Mucosa of descending colon (tissue), 3 donors: ENCODE results near the gene HBE1. TPM values are rescaled to one million over a fixed set of nuclear protein-coding genes. Genes with fewer than 3 reads are reported as not detected.

ENCODE experiments used
- ATAC-seq: fragments of 200-7000 bp; cut with Tn5 transposase; one replicate; pipeline ENCODE4 v1.9.1; 2020; ENCODE audit warnings: mild to moderate bottlenecking, moderate library complexity
- DNase-seq, 3 donors: peaks; one replicate each; pipeline ENCODE4 v3.0.0-alpha.2; 2020
- H3K36me3 ChIP-seq: fragments of 200-600 bp; one replicate; pipeline ENCODE4 v1.8.0; 2021; ENCODE audit warnings: low read depth, mild to moderate bottlenecking
- H3K4me1 ChIP-seq: fragments of 200-600 bp; one replicate; pipeline ENCODE4 v1.8.0; 2021; ENCODE audit warnings: low read depth, mild to moderate bottlenecking
- H3K4me3 ChIP-seq: fragments of 200-600 bp; one replicate; pipeline ENCODE4 v1.8.0; 2021; ENCODE audit warnings: mild to moderate bottlenecking
- H3K9me3 ChIP-seq: fragments of 200-600 bp; one replicate; pipeline ENCODE4 v1.8.0; 2021; ENCODE audit warnings: mild to moderate bottlenecking
- CTCF ChIP-seq: fragments of 200-600 bp; IDR thresholded peaks from one replicate; pipeline ENCODE4 v1.8.0; 2022; ENCODE audit warnings: antibody characterized with exemption, mild to moderate bottlenecking
- intact Hi-C, 2 donors: fragments of 100-400 bp; cut with DNase I in 1 of 2; cut with micrococcal nuclease in 1 of 2; formaldehyde crosslinking; loops; one replicate each; pipeline versions ENCODE4 v1.11.0 to v1.11.1; 2022; cut with DNase I, micrococcal nuclease
- total RNA-seq, 3 donors: library from RNA; stranded (reverse); fragmentation: NEBNext Ultra II Directional in 2 of 3; extraction: Animal tissue kit (Norgen Biotek cat#: 25700) in 2 of 3; gene quantifications; one replicate each; pipeline versions ENCODE4 v1.2.1 to v1.2.4, GENCODE V29; 2021 to 2023
- donor health status: DM: no; HTN: no; CAD: no; lungs with moderate emphysema.
- donor health status: DM: no; HTN: no; CAD: no.
- donor health status: DM: no; HTN: yes; CAD: no.

The HBE1 gene
- total RNA-seq, 3 donors from 2014 or later: not detected

- intact Hi-C loops: no loop called here
- ATAC-seq (no peak), DNase-seq (no peak)
- H3K9me3 ChIP-seq: no peaks in the 10 kb centered on the region
- no peaks in the 10 kb centered on the region for H3K36me3 ChIP-seq
- TF ChIP-seq CTCF: no peak
- H3K4me3 ChIP-seq: no peak overlapping the region
- H3K4me1 ChIP-seq: no peaks in the 10 kb centered on the region
These were observed 27.5 kb downstream of the HBE1 start for GRCh38 chr11:5242208-5242607.

- no peaks in the 10 kb centered on the region for H3K9me3 ChIP-seq
- intact Hi-C loops: no loop called here
- TF ChIP-seq CTCF: no peak
- H3K36me3 ChIP-seq: no peaks in the 10 kb centered on the region
- H3K4me1 ChIP-seq: no peaks in the 10 kb centered on the region
- ATAC-seq (no peak), DNase-seq (no peak)
- no peak overlapping the region for H3K4me3 ChIP-seq
These were observed 28.3 kb downstream of the HBE1 start for GRCh38 chr11:5241458-5241857.

GRCh38 chr11:5240458-5240857 is 29.3 kb downstream of the HBE1 start:
- no peak for TF ChIP-seq CTCF
- DNase-seq (no peak), ATAC-seq (no peak)
- H3K9me3 ChIP-seq: no peaks in the 10 kb centered on the region
- intact Hi-C loops: no loop called here
- no peaks in the 10 kb centered on the region for H3K36me3 ChIP-seq
- H3K4me1 ChIP-seq: no peaks in the 10 kb centered on the region
- no peak overlapping the region for H3K4me3 ChIP-seq

GRCh38 chr11:5240056-5240455 is 29.7 kb downstream of the HBE1 start:
- ATAC-seq: no peak
- TF ChIP-seq CTCF: no peak
- Histone ChIP-seq H3K4me1 (no peaks in the 10 kb centered on the region), H3K4me3 (no peak overlapping the region), H3K36me3 (no peaks in the 10 kb centered on the region), H3K9me3 (no peaks in the 10 kb centered on the region)
- no peak for DNase-seq
- intact Hi-C loops: no loop called here

- ATAC-seq: no peak
- Histone ChIP-seq H3K36me3 (no peaks in the 10 kb centered on the region), H3K4me3 (no peak overlapping the region), H3K9me3 (no peaks in the 10 kb centered on the region), H3K4me1 (no peaks in the 10 kb centered on the region)
- no peak for DNase-seq
- intact Hi-C loops: no loop called here
- TF ChIP-seq CTCF: no peak
These were observed 30.7 kb downstream of the HBE1 start for GRCh38 chr11:5239046-5239445.

GRCh38 chr11:5238486-5238885 is 31.3 kb downstream of the HBE1 start:
- H3K4me1 ChIP-seq: no peaks in the 10 kb centered on the region
- TF ChIP-seq CTCF: no peak
- intact Hi-C loops: no loop called here
- H3K9me3 ChIP-seq: no peaks in the 10 kb centered on the region
- H3K36me3 ChIP-seq: no peaks in the 10 kb centered on the region
- DNase-seq (no peak), ATAC-seq (no peak)
- H3K4me3 ChIP-seq: no peak overlapping the region
